Superior temporal gyrus (tissue), 1 donor: ENCODE results near the gene COG3.

Experiments used
- DNase-seq: peaks from one replicate; pipeline ENCODE4 v3.0.0-alpha.2; 2016; ENCODE audit errors: extremely low spot score

COG3 gene

GRCh38 chr13:45446181-45446580 lies 18.6 kb upstream of the COG3 start:
- DNase-seq: no peak

GRCh38 chr13:45447050-45447661 lies 17.6 kb upstream of the COG3 start:
- DNase-seq: no peak

GRCh38 chr13:45448965-45449559 lies 15.7 kb upstream of the COG3 start:
- no peak for DNase-seq

GRCh38 chr13:45451282-45451681 lies 13.5 kb upstream of the COG3 start:
- DNase-seq: no peak

GRCh38 chr13:45454204-45454603 lies 10.5 kb upstream of the COG3 start:
- DNase-seq: no peak

- no peak for DNase-seq
These were observed 8.4 kb upstream of the COG3 start for GRCh38 chr13:45456196-45456972.

- no peak for DNase-seq
These were observed 525 bp upstream of the COG3 start for GRCh38 chr13:45464141-45464686.

- DNase-seq: no peak
These were observed 1.6 kb downstream of the COG3 start for GRCh38 chr13:45466359-45466758.

GRCh38 chr13:45468635-45469034 lies 3.9 kb downstream of the COG3 start:
- DNase-seq: no peak

- no peak for DNase-seq
These were observed 7.5 kb downstream of the COG3 start for GRCh38 chr13:45472171-45472705.

GRCh38 chr13:45473627-45474026 lies 8.9 kb downstream of the COG3 start:
- no peak for DNase-seq

GRCh38 chr13:45474584-45475454 lies 10.1 kb downstream of the COG3 start:
- no peak for DNase-seq

- DNase-seq: no peak
These were observed 14.9 kb downstream of the COG3 start for GRCh38 chr13:45479661-45480060.

GRCh38 chr13:45481688-45482087 lies 16.9 kb downstream of the COG3 start:
- no peak for DNase-seq

- no peak for DNase-seq
These were observed 17.9 kb downstream of the COG3 start for GRCh38 chr13:45482571-45483173.

GRCh38 chr13:45487604-45488003 lies 22.9 kb downstream of the COG3 start:
- no peak for DNase-seq

GRCh38 chr13:45490068-45490467 lies 25.3 kb downstream of the COG3 start:
- DNase-seq: no peak

- no peak for DNase-seq
These were observed 27.8 kb downstream of the COG3 start for GRCh38 chr13:45492538-45492937.

- no peak for DNase-seq
These were observed 32.2 kb downstream of the COG3 start for GRCh38 chr13:45496942-45497341.

GRCh38 chr13:45500492-45501174 lies 35.9 kb downstream of the COG3 start:
- DNase-seq: peak; percentile 34

GRCh38 chr13:45501175-45501526 lies 36.4 kb downstream of the COG3 start:
- DNase-seq: no peak
